Mesothelial cell of epicardium (in vitro differentiated cells): ENCODE results near the gene NLK. TPM values are rescaled to one million over a fixed set of nuclear protein-coding genes. Genes with fewer than 3 reads are reported as not detected.

Experiments
- DNase-seq, 2 experiments: peaks; one replicate each; pipeline ENCODE4 v3.0.0; 2021; ENCODE audit warnings: low spot score in 2 of 2; ENCODE audit not compliant: unreplicated experiment in 2 of 2
- H3K27ac Mint-ChIP-seq: 2 replicates; pipeline ENCODE4 v1.8.0; 2021; ENCODE audit warnings: mixed read lengths
- H3K27me3 Mint-ChIP-seq: 2 replicates; pipeline ENCODE4 v1.8.0; 2021; ENCODE audit warnings: low read depth, mixed read lengths
- H3K36me3 Mint-ChIP-seq: 2 replicates; pipeline ENCODE4 v1.8.0; 2021; ENCODE audit warnings: mixed read lengths
- H3K4me1 Mint-ChIP-seq: 2 replicates; pipeline ENCODE4 v1.8.0; 2021; ENCODE audit warnings: mixed read lengths
- H3K4me3 Mint-ChIP-seq: 2 replicates; pipeline ENCODE4 v1.8.0; 2021; ENCODE audit warnings: mild to moderate bottlenecking, moderate library complexity, mixed read lengths
- H3K9me3 Mint-ChIP-seq: 2 replicates; pipeline ENCODE4 v1.8.0; 2021; ENCODE audit warnings: mixed read lengths
- CTCF ChIP-seq: fragments of 200-600 bp; sonication (generic); IDR thresholded peaks from one replicate; pipeline ENCODE4 v1.5.0; 2021; ENCODE audit warnings: antibody characterized with exemption; ENCODE audit not compliant: unreplicated experiment
- total RNA-seq: library from RNA; stranded (reverse); gene quantifications from 3 replicates; pipeline ENCODE4 v1.2.1, GENCODE V29; 2021

NLK gene
- total RNA-seq, 1 donor from 2014 or later = 22.6 TPM

GRCh38 chr17:28045304-28045703, 2.8 kb downstream of the NLK start:
- Mint-ChIP-seq H3K9me3 (no peaks in the 10 kb centered on the region), H3K4me3 (peak overlapping the region; percentile 20), H3K4me1 (peaks cover 61% of the 10 kb centered on the region), H3K36me3 (no peaks in the 10 kb centered on the region), H3K27me3 (no peaks in the 10 kb centered on the region), H3K27ac (no peak overlapping the region)
- no peak for DNase-seq
- no peak for TF ChIP-seq CTCF

GRCh38 chr17:28046034-28046825, 3.8 kb downstream of the NLK start:
- no peak for DNase-seq
- Mint-ChIP-seq H3K27me3 (no peaks in the 10 kb centered on the region), H3K4me1 (peaks cover 64% of the 10 kb centered on the region), H3K9me3 (no peaks in the 10 kb centered on the region), H3K4me3 (no peak overlapping the region), H3K27ac (peak overlapping the region; percentile 16), H3K36me3 (no peaks in the 10 kb centered on the region)
- no peak for TF ChIP-seq CTCF

- DNase-seq = no peak
- H3K9me3 Mint-ChIP-seq = no peaks in the 10 kb centered on the region
- TF ChIP-seq CTCF = no peak
- H3K27me3 Mint-ChIP-seq = no peaks in the 10 kb centered on the region
- no peaks in the 10 kb centered on the region for H3K36me3 Mint-ChIP-seq
- no peak overlapping the region for H3K4me3 Mint-ChIP-seq
- H3K4me1 Mint-ChIP-seq = peaks cover 58% of the 10 kb centered on the region
- peak overlapping the region; percentile 21 for H3K27ac Mint-ChIP-seq
Observed at GRCh38 chr17:28047806-28048205, 5.3 kb downstream of the NLK start.

GRCh38 chr17:28049071-28049470, 6.6 kb downstream of the NLK start:
- DNase-seq = no peak
- H3K27me3 Mint-ChIP-seq = no peaks in the 10 kb centered on the region
- peaks cover 57% of the 10 kb centered on the region for H3K4me1 Mint-ChIP-seq
- no peaks in the 10 kb centered on the region for H3K36me3 Mint-ChIP-seq
- no peaks in the 10 kb centered on the region for H3K9me3 Mint-ChIP-seq
- TF ChIP-seq CTCF = no peak
- H3K4me3 Mint-ChIP-seq = no peak overlapping the region
- no peak overlapping the region for H3K27ac Mint-ChIP-seq

GRCh38 chr17:28053044-28053670, 10.7 kb downstream of the NLK start:
- no peaks in the 10 kb centered on the region for H3K9me3 Mint-ChIP-seq
- no peaks in the 10 kb centered on the region for H3K27me3 Mint-ChIP-seq
- no peak overlapping the region for H3K4me3 Mint-ChIP-seq
- peaks cover 32% of the 10 kb centered on the region for H3K4me1 Mint-ChIP-seq
- no peak for DNase-seq
- H3K27ac Mint-ChIP-seq = peak overlapping the region; percentile 23
- no peaks in the 10 kb centered on the region for H3K36me3 Mint-ChIP-seq
- no peak for TF ChIP-seq CTCF
